GM12892 (cell line): ENCODE data around the gene ARMC3.

Experiments
- POLR2A ChIP-seq: IDR thresholded peaks from 2 replicates; pipeline ENCODE4 v1.6.1; 2011; ENCODE audit warnings: low read depth, low read length, control low read depth
- TAF1 ChIP-seq: IDR thresholded peaks from 2 replicates; pipeline ENCODE4 v1.6.1; 2011; ENCODE audit warnings: low read depth, mild to moderate bottlenecking, control low read depth, low read length, borderline replicate concordance

GRCh38 chr10:22993314-22993713 is 65.5 kb downstream of the ARMC3 start:
- TF ChIP-seq POLR2A: no peak
- TF ChIP-seq TAF1: no peak
